ENCODE measurements around the gene XXYLT1.
A peak's percentile ranks its signal among the peaks of the same experiment; 100 is the strongest.
"Not testable (repeated sequence)": the region's sequence is repeated elsewhere in the genome, so short reads cannot be mapped to it uniquely, and the experiment has no call there.

The XXYLT1 gene

DNA sequence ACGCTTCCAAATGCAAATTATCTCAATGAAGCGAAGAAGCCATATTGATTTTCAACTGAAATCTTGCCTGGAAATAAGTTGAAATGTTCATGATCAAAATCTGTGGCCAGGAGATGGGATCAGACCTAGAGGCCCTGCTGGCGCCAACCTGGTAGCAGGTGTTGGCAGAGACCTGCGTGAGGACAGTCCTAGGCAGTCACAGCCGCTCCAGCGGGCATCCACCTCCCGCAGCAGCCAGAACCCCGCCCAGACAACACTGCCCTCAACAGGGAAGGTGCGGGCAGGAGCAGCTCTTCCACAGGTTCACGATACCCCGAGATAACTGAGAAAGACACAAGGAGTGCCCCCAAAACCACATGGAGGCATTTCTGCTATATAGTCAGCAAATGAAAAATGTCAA, 145.3 kb downstream of the XXYLT1 start:
- DNase-seq = no peak

DNA sequence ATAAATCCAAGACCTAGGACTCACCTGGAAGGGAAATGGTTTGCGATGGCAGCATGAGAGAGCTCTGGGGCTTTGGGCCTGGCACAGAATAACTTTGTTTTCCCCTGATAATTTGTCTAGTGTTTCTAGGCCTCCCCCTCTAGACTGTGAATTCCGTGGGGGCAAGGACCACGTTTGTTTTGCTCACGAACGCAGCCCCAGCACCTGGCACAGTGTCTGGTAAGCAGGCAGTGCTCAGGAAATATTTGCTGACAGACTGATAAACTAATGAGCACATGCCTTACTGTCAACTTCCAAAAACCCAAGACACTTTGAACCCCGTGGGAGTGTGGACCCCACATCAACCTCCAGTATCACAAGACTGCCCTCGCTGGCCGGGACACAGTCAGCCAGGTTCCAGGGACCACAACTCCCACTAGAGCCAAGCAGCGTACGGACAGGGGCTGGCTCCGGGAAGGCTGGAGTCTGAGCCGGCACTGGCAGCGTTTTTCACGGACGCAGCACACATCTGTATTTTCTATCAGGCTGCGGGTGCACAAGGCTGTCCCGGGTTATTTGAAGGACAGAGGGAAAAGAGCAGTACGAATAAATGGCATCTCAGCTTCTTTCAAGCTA, 146.5 kb downstream of the XXYLT1 start:
- no peak for DNase-seq

DNA sequence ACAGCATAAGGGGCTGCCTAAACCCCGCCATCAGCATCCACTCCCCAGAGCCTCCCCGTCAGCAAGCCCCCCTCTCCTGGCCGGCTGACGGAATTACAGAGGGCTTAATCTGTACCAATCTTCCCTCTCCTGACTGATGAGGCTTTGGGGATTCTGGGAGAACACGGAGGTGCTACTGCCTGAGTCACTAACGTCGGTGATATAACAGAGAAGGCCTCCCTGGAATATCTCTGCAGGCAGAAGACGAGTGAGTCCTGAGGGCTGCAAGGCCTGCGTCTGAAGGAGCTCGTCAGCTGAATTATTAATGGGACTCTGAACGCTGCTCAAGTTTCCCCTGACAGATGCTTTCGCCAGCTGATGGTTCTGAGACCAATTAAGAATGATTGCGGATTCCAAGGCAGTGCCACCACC, 147.7 kb downstream of the XXYLT1 start:
- DNase-seq = no peak

DNA sequence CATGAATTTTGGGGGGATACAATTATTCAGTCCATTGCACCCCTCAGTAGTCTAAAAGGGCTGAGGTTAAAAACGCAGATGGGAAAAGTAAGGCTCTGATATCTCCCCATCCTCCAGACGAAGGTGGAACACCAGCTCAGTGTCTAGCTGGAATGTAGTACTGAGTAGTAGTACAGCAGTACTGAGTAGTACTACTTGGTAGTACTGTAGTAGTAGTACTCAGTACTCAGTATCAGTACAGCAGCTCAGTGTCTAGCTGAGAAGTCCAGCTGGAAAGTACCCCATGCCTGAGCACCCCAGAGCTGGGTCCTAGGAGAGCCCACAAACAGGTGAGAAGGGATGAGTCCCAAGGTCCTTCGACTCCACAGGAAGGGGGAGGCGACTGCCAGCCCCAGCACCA, 148.7 kb downstream of the XXYLT1 start:
- no peak for DNase-seq

DNA sequence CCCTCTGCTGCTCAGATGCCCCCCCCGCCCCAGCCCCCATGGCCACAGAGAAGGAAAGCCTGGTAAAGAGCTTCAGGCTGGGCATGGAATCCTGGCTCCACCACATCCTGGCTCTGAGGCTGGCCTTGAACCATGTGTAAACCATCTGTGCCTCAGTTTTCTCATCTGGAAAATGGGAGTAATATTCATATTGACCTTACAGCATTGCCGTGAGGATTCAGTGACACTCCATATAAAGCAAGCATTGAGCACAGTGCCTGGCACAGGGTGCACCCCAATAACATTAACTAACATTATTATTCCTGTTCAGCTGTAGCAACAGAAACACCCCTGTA, 150.7 kb downstream of the XXYLT1 start:
- DNase-seq = no peak

DNA sequence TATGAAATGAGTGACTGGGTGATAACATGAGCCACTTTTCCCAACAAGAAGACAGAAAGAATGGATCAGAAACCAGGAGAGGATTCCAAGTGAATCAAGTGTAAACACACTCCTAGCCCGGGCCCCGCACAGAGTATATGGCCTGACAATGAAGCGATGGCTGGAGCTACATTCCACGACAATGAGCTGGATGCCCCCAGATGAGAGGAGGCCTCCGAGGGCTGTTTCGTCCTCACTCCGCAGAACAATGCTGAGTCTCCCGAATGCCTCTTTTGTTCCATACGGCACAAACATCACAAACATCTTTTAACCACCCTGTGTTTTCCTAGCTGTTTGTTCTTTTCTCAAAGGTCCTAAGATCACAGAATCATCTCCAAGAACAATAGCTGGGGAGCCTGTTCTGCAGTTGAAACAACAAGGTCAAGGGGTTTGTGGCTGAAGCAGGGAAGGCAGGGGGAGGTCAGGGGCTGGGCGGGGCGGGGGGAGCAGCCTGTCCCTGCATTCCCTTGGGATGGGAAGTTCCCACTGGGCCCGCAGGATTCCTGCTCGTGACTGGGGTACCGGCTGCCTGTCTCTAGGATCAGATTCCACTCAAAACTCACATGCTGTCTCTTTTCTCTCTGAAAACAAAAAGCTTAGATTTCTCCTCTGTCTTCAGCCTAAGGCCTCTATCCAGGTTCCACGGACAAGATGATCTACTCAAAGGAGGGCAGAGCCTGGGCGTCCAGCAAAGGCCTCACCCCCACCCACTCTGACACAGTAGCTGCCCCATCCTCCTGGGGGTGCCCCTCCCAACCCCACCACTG, 151.3 kb downstream of the XXYLT1 start:
- DNase-seq = no peak

DNA sequence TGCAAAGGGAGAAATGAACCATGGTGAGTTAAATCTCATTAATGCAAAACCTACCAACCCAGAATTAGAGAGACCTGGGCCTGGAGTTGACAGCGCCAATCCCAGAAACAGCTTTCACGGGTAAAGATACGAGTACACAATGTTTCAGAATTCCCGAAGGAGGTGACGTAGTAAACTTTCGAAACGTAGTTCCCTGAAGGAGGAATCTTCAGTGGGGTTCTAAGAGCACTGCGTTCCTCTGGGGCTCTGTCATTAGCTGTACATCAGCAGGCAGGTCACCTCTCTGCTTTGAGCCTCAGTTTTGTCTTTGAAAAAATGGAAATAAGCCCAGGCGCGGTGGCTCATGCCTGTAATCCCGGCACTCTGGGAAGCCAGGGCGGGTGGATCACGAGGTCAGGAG, 152.3 kb downstream of the XXYLT1 start:
- DNase-seq = no peak

DNA sequence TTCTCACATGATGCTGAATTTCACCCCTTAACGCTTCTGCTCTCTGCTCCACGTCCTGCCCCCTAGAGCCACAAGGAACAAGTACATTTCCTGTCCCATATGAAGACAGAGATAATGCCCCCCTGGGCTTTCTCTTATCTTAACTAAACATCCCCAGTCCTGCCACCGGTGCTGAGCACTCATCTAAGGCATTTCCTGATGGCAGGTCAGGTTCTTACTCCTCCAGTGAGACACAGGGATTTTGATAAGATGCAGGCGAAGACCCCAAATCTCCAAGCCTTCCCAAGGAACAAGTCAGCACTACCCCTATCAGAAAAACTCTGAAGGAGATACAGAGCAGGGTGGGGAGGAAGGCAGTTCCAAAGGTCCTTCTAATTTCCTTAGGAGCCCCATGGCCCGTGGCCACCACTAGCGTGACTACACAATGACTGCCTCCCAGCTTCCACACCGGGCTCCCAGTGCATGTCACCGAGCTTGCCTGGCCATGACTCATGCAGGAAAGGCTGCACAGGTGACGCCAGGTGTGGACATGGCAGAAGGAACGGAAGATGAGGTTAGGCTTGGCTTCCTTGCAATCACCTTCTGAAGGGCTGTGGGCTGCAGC, 152.9 kb downstream of the XXYLT1 start:
- no peak for DNase-seq

DNA sequence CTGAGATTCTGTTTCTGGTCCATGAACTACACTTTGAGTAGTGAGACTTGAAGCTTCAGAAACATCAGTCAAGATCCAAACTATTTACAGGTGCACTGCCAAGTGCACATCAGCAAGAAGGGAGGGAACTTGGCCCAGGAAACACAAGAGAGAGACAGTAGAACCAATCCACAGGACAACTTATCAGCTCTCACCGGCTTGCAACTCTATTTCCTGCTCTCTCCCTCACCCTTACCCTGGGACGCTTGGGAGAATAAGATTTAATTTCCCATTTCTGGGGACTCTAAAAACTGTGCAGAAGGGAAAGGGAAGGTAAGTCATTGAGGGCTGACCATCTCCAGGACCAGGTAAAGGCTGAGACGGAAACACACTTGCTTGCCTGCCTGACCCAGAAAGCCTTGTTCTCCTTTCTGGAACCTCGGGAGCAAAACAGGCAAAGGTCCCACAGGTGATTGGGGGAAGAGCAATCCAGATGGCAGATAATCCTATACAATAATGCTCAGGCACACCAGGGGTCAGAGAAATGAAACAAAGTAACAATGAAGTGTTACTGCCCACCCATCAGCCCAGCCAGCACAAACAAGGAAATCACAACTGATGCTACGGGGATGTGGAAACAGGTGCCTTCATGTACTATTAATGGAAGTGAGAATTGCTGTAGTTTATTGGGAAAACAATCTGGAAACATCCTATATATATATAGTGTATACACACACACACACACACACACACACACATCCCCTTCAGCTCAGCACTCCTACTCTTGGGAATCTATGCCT, 154.4 kb downstream of the XXYLT1 start:
- DNase-seq = no peak

DNA sequence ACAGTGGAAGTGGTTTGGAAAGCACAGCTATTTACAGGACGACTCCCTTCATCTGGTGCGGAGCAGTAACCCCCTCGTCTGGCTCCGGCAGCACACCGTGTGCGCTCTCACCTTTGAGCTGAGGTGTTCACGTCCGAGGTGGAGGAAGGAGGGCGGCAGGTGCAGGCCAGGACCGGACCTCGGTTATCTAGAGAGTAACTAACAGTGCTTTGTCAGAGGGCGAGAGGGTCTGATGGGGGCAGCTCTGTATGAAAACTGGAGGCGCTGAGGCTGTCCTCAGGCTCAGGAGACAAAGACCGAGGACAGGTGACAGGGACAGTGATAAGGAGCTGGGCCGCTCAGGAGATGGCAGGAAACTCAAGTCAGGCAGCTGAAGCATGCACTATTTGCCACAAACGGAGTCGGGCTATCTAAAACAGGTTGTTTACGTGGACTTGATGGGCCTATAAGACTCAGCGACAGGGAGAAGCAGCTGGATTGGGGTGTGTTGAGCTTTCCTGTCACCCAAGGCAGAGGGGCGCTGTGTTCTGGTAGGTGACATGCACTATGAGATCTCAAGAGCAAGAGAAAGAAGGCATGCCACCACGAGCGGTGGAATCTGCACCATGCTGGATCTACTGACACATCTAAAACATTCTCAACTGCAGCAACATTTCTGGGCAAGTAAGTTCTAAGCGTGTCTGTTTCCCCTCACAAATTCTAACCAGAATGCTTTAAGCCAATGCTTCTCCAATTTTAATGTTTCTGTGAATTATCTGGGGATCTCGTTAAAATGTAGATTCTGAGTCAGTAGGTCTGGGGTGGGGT, 155.2 kb downstream of the XXYLT1 start:
- no peak for DNase-seq

DNA sequence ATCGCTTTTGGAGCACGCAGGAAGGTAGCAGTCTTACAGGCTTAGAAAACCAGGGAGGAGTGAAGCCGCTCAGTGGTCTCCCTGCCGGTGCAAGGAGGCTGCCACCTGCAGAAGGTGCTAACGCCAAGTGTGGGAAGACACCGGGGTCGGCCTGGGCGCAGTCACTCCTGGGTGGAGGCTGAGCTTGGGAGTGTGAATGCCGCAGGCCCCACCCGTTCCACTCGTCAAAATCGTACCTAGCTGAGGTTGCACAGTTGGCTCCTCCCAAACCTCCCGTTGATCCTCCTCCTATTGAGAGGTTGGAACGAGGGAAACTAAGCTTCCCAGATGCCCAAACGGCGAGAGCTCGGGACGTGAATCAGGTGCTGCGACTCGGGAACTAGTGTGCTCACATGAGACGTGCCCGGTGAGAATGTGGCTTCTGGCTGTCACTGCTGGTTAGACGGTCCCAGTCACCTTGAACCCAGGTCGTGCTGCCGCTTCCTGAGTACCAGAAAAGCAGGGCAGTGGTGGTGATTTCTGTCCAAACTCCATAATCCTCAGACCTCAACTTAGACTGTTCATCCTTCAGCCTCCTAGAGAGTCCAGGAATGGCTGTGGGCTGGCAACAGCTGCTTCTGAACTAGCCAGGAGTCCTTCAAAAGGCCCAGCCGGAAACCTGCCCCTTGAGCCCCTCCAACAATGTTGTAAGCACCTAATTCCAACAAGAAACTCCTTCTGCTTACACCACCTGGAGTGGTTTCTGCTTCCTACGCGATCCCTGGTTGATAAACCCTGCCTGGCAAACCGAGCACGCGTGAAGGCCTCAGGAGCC, 156.0 kb downstream of the XXYLT1 start:
- DNase-seq = no peak

DNA sequence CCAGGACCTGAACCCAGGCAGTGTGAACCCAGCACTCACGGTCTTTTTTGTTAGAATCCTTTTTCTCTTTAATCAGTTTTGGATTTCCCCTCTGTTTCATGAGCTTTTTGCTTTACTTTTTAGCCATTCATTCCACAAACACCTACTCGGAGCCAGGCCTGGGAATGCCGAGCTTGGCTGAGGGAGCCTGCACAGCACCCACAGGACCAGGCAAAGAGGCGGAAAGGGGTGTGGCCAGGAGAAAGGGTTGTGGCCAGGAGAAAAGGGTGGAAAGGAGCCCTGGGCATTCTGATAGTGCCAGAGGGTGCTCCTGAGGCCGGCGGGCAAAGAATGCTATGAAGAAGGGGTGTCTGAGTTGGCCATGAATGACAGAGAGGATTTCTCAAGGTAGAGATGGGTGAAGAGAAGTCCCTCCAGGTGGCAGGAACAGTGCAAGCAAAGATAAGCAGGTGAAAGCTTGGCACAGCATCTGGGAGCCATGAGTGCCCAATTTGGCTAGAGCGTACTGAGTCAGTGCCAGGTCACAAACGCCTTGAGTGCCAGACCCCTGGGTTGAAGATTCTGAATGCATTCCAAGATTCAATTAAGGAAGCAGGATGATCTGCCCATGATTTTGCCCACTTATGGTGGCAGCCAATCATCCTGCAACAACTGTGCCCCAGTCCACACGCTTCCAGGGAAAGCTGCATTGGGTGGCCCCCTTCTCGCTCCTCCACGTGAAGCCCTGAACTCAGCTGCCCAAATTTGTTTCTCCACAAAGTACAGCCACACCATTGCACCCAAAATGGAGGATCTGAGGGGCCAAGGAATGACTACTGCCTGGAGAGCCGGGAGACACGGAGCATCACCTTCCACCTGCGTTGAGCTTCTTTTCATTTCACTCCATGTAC, 157.2 kb downstream of the XXYLT1 start:
- DNase-seq = peak; percentile 21

DNA sequence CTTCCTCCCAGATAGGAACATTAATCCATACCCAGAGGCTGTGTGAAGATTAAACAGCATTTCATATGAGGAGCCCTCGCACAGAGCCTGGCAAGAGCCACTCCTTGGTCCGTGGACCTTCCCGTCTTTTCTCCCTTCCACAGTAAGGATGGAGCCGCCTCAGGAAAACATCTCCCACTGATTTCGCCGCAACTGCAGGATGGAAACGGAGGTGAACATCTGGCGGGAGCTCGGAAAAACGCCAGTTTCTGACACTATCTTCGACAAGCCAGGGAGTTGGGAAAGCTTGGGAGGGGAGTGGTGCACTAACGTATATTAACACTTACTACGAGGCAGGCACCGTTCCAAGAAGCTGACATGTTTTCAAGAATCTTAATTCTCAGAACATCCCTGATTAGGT, 157.9 kb downstream of the XXYLT1 start:
- no peak for DNase-seq

DNA sequence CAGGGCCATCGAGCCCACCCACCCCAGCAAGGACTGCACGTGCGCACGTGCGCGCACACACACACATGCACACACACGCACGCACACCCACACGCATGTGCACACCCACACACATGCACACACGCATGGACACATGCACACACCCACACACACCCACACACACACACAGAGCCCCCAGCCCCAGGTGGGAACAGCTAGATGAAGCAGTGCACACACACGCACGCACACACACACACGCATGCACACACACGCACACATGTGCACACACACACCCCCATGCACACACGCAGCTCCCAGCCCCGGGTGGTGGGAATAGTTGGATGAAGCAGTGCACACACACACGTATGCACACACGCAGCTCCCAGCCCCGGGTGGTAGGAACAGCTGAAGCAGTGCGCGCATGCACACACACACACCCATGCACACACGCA, 158.6 kb downstream of the XXYLT1 start:
- no peak for DNase-seq

DNA sequence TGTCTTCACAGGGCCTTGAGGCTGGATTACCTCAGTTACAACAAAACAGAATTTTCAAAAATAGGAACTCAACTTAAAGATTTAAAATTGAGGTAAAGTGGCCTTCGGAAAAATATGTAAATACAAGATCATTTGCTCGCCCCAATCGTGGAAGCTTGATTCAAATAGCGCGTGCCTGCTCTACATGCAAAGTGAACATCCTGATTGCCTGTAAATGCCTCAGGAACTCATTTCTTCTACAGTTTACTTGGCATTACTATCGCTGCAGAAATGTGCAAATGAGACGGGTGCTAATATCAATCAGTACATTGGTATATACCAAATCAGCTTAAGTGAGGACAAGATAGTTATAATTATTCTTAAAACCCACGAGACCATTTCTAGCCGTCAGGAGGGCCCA, 159.2 kb downstream of the XXYLT1 start:
- DNase-seq = no peak

DNA sequence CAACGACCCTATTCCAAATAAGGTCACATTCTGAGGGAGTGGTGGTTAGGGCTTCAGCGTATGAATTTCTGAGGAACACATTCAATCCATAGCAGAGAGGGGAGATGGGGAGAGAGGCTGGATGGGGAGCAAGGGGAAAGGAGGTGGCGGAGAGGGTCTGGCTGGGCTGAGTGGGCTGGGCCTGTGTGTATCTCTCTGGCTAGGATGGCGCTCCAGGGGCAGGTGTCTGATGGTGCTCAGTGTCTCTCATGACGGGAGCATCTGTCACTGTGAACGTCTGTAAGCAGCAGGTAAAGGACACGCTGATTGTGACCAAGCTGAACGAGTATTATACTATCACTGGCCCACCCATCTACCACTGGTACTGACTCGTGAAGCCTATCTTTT, 159.6 kb downstream of the XXYLT1 start:
- DNase-seq = no peak

DNA sequence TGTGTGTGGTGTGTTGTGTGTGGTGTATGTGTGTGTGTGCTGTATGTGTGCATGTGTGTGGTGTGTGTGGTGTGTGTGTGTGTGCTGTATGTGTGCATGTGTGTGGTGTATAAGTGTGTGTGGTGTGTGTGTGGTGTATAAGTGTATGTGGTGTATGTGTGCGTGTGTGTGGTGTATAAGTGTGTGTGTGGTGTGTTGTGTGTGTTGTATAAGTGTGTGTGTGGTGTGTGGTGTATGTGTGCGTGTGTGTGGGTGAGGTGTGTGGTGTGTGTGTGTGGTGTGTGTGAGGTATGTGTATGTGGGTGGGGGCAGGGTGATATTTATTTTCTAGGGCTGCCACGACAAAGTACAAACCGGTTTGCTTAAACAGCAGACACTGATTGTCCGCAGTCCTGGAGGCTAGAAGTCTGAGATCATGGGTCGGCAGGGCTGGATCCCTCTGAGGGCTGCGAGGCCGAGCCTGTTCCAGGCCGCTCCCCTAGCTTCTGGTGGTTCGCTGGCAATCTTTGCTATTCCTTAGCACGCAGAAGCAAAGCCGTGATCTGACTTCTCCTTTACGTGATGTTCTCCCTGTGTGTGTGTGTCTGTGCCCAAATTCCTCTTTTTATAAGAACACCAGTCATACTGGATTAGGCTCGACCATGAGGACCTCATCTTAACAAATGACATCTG, 160.2 kb downstream of the XXYLT1 start:
- no peak for DNase-seq

DNA sequence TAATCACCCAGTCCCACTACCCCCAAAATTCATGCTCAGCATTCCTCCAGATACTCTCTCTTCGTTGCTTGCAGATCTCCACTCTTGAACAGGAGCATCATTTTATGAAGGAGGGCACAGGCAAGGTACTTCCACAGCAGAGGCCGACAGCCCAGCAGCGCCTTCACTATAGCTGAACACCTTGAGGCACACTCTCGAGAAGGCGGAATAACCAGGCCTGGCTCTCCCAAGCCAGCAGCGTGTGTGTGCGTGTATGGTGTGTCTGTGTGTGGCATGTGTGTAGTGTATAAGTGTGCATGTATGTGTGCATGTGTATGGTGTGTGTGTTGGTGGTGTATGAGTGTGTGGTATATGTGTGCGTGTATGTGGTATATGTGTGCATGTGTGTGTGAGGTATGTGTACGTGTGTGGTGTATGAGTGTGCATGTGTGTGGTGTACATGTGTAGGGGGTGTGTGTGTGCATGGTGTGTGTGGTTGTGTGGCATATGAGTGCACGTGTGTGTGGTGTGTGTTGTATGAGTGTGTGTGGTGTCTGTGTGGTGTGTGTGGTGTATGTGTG, 161.8 kb downstream of the XXYLT1 start:
- DNase-seq = no peak

DNA sequence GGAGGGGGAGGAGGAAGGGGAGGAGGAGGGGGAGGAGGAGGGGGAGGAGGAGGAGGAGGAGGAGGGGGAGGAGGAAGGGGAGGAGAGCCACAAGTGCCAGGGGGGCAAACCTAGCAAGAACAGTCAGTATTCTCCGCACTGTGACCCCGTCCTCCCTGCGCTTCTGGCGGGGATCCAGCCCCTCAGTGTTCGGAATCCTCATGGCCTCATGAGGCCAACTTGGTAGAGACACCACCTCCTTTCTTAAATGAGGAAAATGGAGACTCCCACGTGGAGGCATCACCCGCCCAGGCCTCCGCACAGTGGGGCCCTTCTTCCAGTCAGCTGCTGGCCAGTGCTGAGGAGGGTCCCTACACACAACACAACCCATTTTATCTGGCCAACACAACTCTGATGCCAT, 163.4 kb downstream of the XXYLT1 start:
- no peak for DNase-seq

DNA sequence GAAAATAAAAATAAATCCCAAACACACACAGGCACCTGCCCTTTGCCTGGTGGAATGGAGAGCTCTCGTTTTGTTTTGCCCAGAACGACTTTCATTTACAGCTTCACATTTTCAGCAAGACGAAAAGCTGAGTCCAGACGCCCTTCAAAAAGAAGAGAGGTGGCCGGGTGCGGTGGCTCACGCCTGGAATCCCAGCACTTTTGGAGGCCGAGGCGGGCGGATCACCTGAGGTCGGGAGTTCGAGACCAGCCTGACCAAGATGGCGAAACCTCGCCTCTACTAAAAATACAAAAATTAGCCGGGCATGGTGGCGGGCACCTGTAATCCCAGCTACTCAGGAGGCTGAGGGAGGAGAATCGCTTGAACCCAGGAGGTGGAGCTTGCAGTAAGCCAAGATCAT, 163.9 kb downstream of the XXYLT1 start:
- not testable (repeated sequence) for DNase-seq

Measured in NCI-H1105 treated with DMSO at 0.1 percent for 48 hours (cell line).